Endometrial microvascular endothelial cells (primary cell): ENCODE results near the gene ENAH. TPM values are rescaled to one million over a fixed set of nuclear protein-coding genes. Genes with fewer than 3 reads are reported as not detected.
"Not testable (repeated sequence)": the region's sequence is repeated elsewhere in the genome, so short reads cannot be mapped to it uniquely, and the experiment has no call there.

Experiments
- in situ Hi-C: cut with HindIII; loops from 2 replicates; pipeline ENCODE4 v1.10.0; 2017; ENCODE audit warnings: low sequenced_read_pairs, low pct_unique_long_range_greater_than_20kb; ENCODE audit errors: inconsistent ontology term
- total RNA-seq: library from RNA; depleted of rRNA; stranded (reverse); fragments of >200 nt; gene quantifications from one replicate; pipeline ENCODE4 v1.2.3, GENCODE V29; 2015; ENCODE audit errors: inconsistent ontology term

The ENAH gene
- 63.4 TPM for total RNA-seq

DNA sequence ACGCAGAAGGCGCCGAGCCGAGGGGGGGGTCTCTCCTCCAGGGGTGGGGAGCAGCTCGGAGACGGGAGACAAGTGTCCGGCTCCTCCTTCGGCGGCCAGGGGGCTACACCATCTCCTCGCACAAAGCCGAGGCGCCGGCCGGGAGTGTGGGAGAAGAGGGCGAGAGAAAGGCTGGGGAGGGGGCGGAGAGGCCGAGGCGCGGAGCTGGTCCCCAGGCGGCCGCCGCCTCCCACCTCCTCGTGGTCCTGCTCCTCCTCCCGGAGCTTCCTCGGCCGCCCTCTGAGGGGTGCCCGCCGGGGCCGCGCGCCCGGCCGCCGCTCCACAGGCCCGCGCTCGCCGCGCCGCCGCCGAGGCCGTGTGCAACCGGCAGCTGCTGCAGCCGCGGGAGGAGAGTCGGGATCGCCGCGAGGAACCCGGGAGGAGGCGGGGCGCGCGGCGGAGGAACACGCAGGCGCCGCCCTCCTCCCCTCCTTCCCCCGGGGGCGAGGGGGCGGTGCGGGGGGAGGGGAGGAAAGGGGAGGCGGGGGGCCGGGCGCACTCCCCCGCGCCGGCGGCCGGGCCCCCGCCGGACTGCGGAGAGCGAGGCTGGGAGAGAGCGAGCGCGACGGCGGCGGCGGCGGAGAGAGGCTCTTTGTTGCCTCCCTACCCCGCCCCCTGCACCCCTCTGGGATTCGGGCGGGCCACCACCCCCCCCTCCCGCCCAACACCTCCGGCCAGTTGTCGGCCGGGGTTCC, at the start of gene ENAH:
Gene ENAH, minus strand, starts transcription at position 395 of the 734 bp plus-strand sequence. CDS start 433 bp downstream, outside the sequence.
- in situ Hi-C loops: no loop called here

DNA sequence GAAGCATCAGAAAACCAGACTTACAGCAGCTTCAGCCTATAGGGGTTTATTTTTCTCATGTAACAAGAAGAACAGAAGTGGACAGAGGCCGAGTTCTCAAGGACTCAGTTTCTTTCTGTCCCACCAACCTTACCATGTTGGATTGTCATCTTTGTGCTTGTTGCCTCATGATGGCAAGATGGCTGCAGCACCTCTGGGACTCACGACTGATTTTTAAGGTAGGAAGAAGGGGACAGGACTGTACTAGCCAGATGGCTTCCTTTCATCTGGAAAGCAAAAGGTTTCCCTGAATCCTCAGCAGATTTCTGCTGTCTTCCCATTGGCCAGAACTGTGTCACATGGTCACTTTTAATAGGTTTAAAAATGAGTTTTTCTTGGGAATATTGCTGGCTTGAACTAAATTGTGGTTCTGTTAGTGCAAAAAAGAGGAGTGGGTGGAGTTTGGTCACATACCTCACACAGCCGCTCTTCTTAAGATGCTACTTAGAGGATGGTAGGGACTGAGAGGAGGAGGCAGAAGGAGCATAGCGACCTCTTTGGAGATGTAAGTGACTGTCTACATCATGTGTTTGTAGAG, 48.1 kb upstream of the ENAH start:
- in situ Hi-C loops: no loop called here

DNA sequence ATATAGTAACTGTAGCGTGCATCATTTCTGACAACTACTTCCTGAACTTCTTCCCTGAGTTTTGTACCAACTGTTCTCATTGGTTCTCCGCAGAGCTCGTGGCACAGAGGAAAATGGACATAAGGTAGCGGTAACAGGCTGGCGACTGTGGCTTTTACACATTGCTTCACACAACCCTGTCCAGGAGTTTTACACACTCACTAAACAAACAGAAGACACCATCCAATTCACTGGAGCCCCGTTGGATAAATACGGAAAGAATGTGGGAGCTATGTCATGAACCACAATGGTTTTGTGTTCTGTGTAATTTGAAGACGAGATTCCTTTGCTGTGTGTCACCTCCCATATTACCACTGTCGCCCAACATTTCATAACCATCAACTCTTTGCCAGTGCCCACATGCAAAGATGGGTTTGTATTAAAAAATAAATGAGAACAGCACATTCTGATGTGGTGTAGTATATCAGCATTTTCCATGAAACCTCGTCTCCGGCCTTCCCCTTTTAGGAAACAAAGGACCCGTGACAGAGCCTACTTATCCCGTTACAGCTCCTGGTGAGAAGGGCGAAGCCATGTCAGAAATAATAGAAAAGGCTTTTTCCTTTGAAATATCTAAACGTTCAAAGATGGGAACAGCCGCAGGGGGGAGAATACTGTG, 47.4 kb upstream of the ENAH start:
- in situ Hi-C loops: no loop called here

DNA sequence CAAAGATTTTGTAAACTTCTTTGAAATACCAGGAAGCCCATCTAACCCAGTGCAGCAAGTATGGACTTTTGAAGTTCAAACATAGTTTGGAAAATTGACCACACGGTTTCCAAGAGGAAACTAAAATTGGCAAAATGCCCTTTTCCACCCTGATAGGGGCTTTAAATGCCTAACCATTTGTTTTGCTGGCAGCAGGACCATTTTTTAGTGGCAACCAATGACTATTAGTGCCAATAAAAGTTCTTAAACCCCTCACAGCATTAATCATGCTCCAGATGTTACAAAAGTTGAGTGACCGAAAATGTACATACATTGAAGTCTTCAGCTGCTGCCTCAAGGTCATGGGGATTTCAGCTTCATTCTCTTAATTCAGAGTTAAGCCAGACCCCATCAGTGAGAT, 46.4 kb upstream of the ENAH start:
- in situ Hi-C loops: no loop called here

DNA sequence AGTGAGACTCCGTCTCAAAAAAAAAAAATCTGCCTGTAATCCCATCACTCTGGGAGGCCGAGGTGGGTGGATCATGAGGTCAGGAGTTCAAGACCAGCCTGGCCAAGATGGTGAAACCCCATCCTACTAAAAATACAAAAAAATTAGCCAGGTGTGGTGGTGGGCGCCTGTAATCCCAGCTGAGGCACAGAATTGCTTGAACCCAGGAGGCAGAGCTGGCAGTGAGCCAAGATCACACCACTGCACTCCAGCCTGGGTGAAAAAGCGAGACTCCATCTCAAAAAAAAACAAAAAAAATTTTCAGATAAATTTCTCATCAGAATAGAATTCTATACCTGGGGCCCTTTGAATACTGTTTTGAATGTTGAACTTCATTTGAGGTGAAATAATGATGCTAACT, 45.3 kb upstream of the ENAH start:
- in situ Hi-C loops: not testable (repeated sequence)

DNA sequence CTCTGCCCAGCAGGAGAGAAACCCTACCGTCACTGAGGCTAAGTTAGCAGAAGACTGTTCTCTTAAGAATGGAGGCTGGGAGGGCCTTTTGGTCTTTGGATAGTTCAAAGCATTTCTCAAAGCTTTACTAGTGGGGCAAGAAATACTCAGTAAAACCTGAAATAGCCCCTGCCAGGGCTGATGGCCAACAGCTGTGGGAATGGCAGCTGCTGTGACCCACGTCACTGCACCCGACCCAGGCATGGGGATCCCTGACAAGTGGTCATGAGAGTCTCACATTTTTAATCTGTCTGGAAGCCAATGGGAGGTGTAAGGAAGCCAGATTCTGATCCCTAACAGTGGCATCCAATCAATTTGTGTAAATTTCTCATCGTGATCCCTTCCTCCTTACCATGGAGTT, 44.5 kb upstream of the ENAH start:
- in situ Hi-C loops: no loop called here

DNA sequence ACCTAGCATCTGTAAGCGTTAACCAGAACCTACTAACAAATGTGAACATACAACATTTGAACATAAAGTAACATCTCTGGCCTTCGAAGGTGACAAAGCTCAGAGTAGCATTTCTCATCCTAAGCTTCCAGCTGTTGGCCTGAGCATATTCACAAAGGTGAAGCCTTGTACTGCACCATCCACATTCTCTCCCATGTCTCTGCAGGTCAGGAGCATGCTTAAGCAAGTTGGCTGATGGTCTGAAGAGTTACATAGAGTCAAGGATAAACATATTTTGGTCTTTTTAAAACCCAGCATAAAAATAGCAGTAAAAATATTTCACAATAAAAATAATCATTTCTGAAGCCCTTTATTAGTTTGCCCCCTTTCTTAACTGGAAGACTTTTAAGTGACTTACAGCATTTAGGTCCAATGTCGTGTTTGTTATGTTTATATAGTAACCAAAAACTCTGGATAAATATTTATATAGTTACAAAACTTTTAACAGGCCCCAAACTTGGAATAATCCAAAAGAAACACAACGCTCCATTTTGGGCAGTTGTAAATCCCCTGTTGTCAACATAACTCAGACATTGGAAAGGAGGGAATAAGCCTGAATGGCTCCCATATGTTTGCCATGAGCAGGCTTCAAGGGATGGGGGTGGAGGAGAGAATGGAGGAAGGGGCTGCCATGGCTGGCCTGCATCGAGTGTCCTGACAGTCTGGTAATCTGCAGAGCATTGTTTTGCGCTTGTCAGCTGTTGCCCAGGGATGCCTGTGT, 42.8 kb upstream of the ENAH start:
- in situ Hi-C loops: no loop called here

DNA sequence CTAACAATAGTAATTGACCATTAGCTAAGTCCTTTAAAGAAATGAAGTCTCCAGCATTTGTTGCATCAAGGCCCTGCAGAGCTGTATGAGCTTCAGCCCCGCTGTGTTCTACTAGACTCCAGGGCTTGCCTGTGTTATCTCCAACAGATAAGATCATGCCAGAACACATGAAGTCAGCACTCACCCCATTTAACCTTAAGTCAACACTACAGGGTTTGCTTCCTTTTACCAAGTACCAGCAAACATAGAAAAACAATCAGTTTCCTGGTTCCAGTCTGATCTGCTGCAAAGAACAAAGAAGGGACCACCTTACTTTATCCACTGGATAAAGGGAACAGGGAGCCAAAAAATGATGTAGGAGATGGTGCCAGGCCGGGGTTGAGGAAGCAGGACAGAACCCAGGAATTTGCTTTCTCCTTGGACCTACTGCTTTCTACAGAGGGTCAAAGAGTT, 41.3 kb upstream of the ENAH start:
- in situ Hi-C loops: no loop called here

DNA sequence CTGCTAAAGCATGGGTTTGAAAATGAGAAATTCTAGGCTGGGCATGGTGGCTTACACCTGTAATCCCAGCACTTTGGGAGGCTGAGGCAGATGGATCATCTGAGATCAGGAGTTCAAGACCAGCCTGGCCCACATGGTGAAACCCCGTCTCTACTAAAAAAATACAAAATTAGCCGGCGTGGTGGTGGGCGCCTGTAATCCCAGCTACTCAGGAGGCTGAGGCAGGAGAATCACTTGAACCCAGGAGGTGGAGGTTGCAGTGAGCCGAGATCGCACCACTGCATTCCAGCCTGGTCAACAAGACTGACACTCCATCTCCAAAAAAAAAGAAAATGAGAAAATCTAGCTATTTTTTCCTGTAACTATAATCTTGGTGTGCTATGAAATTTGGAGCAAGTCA, 40.8 kb upstream of the ENAH start:
- in situ Hi-C loops: not testable (repeated sequence)

DNA sequence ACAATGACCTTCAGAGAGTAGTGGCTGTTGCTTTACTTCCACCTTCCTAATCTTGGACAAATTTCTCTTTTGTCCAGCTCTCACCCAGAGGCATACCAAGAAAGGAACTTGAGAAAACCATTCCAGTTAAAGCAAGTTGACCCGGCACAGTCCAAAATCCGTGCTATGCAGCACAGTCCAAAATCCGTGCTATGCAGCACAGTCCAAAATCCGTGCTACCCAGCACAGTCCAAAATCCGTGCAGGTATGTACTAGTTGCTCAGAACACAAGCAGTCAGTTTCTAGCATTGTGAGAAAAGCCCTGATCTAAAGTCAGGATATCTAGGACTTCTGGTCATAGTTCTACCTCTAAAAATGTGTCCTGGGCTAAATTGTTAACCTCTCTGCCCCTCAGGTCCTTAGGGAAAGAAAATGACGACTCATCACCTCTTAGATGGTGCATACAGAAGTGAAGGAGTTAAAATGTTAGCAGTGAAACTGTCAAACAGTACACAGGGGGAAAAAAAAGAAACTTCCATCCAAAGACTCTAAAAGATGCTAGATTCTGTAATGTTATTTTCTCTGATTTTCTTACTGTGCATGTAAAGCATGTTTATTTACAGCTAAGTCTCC, 40.3 kb upstream of the ENAH start:
- in situ Hi-C loops: no loop called here

DNA sequence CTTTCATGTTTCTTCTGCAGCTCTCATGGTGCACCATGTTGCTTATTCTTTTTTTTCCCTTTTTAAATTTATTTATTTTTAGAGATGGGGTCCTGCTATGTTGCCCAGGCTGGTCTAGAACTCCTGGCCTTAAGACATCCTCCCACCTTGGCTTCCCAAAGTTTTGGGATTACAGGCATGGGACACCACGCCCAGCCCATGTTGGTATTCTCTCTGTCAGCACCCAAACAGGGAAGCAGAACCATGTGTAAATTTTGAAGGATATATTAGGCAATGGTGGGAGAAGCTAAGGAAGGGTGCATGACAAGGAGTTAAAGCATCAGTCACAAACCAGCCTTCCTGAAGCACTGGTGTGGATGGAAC, 39.6 kb upstream of the ENAH start:
- in situ Hi-C loops: no loop called here

DNA sequence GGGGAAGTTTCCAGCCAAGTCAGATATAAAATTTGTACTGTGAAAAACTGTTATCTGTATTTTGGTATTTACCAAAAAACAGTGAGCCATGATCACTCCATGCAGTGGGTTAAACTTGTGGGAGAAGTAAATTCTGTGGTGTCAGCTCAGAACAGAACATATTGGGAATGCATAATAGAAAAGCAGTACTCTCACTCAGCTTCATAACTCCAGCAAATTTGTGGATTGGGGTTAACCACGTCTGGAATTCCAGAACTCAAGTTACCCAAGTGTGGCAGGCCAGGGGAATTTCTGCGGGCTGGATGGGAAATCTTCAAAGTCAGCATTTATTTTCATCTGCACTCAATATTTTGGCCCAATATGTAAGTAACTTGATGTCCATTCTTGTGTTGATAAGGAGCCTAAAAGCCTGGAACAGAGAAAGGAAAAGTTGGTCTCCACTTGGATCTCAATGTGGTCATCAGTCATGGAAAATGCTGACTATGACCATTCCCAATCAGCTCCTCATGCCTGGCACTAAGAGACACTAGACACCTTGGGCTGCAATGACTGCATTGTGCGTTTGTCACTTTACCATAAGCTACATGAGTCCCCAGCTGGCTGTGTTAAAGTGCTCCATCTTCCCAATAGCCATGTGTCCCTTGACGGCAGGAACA, 39.1 kb upstream of the ENAH start:
- in situ Hi-C loops: no loop called here

DNA sequence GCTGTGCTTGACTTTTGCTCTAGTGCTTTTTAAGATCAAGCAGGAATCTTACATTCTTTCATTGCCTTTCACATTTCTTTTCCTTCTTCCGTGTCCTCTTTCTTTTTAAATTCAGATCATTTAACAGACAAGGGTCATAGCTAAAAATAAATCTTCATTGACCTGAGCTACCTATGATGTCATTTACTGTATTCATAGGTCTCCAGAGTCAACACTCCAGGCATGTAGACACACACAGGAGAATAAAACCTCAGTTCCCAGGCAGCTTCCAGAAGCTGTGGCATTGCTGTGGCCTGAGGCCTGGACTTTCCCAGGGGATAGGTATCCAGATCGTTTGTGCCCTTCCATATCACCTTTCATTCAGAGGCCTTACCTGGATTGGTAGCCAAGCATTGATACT, 38.5 kb upstream of the ENAH start:
- in situ Hi-C loops: no loop called here

DNA sequence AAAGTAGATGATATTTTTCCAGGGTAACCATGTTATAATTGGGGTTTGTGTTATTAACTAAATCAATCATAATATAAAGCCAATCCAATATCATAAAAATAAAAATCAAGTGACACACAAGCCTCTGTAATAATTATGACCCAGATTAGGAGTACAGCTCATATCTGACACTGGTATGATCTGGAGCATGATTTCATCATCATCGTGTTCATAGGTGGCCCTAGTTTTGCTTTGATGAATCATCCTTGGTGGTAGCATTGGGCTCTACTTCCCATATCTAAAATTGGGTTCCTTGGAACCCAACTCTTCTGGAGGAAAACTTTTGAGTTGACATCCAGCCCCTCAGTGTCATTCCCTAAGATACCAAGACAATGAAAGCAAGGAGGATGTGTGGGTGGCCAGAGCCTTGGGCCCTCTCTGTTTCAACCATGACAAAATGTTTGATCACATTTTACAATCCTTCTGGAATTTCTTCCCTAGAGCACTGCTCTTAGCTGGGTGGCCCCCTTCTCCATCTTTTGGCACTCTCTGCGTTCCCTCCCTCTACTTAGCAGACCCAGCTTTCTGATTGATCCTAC, 37.0 kb upstream of the ENAH start:
- in situ Hi-C loops: no loop called here

DNA sequence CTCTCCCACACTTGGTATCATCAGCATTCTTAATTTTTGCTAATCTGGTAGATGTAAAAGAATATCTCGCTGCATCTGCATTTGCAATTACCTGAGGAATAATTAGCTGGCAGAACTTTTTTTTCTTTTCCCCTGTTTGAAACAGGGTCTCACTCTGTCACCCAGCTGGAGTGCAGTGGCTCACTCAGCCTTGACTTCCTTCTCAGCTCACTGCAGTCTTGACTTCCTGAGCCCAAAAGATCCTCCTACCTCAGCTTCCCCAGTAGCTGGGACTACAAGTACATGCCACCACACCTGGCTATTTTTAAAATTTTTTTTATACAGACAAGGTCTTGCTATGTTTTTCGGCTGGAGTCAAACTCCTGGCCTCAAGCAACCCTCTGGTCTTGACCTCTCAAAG, 35.4 kb upstream of the ENAH start:
- in situ Hi-C loops: no loop called here

DNA sequence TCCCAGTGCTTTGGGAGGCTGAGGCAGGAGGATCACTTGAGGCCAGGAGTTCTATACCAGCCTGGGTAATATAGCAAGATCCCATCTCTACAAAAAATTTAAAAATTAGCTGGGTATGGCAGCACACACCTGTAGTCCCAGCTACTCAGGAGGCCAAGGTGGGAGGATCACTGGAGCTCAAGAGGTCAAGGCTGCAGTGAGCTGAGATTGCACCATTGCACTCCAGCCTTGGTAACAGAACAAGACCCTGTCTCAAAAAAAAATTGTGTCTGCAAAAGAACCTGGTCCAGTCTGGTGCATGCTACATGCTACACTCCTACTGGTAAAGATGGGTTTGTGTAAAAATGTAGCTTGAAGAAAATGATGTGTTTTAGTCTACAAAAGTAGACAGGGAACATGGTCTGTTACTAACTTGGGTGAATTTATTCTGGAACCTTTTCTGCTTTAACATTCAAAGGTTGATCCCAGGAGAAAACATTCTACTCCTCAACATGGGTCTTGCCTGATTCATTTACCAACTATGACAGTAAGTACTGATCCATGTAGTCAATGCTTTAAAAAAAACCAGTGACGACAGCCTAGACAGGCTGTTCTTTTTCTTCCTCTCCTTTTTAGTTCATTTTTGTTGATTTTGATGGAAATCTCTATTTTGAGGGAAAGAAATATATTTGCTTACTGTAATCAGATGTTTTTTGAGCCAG, 32.7 kb upstream of the ENAH start:
- in situ Hi-C loops: no loop called here

DNA sequence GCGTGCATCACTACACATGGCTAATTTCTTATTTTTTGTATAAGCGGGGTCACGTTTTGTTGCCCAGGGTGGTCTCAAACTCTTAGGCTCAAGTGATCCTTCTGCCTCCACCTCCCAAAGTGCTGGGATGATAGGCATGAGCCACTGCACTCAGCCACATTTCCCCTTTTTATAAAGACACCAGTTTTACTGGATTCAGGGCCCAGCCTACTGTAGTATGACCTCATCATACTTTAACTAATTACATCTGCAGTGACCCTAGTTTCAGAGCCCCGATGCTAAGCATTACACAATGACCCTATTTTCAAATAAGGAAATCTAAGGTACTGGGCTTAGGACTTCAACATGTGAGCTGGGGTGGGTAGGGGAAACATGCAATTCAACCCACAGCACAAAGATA, 31.8 kb upstream of the ENAH start:
- in situ Hi-C loops: no loop called here

DNA sequence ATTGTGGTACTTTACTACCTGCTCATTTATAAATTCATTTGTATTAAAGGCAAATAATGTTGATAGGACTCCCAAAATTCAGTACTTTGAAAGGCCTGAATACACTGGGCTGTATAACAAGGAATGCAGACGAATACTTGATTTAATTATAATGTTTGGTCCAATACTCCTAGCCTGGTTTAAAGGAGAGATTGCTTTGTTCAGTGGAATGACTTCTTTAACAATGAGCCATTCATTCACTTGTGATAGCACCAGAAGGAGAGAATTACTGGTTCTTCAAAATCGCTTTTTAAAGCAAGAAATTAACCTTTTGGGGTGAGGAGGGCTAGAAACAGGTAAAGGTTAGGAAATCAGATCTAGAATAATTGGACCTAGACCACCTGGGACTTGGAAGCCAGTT, 28.3 kb upstream of the ENAH start:
- in situ Hi-C loops: no loop called here
